Measurements from ENCODE around the gene PPIC. TPM values are rescaled to one million over a fixed set of nuclear protein-coding genes. Genes with fewer than 3 reads are reported as not detected.

Gene PPIC
- total and polyA plus RNA-seq, 2 donors (not counting 3 experiments of a cell fraction or from before 2014, with no cell fraction given): 26.5 to 36.4 TPM

GRCh38 chr5:122978644-122979297, 57.8 kb downstream of the PPIC start:
- ChIA-PET CTCF (no interaction called here), POLR2A (no interaction called here)
- no peak for TF ChIP-seq GATA2 (IDR thresholded peaks at IDR 0.05; ENCODE audit: insufficient read depth, insufficient read length, low read depth, low read length)
- TF ChIP-seq POLR2AphosphoS5 (IDR thresholded peaks at IDR 0.05; ENCODE audit: insufficient read depth, low read depth, low read length): no peak
- no peak for TF ChIP-seq POLR2A (IDR thresholded peaks at IDR 0.05; ENCODE audit: low read depth, low read length)
- TF ChIP-seq, protein P1, sequence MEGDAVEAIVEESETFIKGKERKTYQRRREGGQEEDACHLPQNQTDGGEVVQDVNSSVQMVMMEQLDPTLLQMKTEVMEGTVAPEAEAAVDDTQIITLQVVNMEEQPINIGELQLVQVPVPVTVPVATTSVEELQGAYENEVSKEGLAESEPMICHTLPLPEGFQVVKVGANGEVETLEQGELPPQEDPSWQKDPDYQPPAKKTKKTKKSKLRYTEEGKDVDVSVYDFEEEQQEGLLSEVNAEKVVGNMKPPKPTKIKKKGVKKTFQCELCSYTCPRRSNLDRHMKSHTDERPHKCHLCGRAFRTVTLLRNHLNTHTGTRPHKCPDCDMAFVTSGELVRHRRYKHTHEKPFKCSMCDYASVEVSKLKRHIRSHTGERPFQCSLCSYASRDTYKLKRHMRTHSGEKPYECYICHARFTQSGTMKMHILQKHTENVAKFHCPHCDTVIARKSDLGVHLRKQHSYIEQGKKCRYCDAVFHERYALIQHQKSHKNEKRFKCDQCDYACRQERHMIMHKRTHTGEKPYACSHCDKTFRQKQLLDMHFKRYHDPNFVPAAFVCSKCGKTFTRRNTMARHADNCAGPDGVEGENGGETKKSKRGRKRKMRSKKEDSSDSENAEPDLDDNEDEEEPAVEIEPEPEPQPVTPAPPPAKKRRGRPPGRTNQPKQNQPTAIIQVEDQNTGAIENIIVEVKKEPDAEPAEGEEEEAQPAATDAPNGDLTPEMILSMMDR (IDR thresholded peaks at IDR 0.05; ENCODE audit: extremely low read depth in 1 of 2, insufficient read depth in 1 of 2, low read depth in 1 of 2, low read length in 2 of 2): no peak
- no peak for TF ChIP-seq EZH2 (IDR thresholded peaks at IDR 0.05; ENCODE audit: borderline replicate concordance, low read depth, low read length, severe bottlenecking)
- TF ChIP-seq MYC (IDR thresholded peaks at IDR 0.05; ENCODE audit: low read depth, low read length): no peak
- no peaks in the 10 kb centered on the region for H3K79me2 ChIP-seq (ENCODE audit: control insufficient read depth, insufficient read depth, low read length)
- H2AFZ ChIP-seq (ENCODE audit: low read depth, low read length): no peak overlapping the region
- H3K4me1 ChIP-seq (ENCODE audit: control insufficient read depth, extremely low read depth, insufficient read depth, low read length): peaks cover 11% of the 10 kb centered on the region
- H3K9me3 ChIP-seq (replicated peaks; ENCODE audit: control insufficient read depth, insufficient read depth, low read length): no peaks in the 10 kb centered on the region
- intact Hi-C loops (cut with micrococcal nuclease): no loop called here
- no peaks in the 10 kb centered on the region for H4K20me1 ChIP-seq (replicated peaks; ENCODE audit: control insufficient read depth, extremely low read depth, insufficient read depth, low read length)
- no peak overlapping the region for H3K27ac ChIP-seq (ENCODE audit: insufficient read depth, low read depth, low read length)
- no peak overlapping the region for H3K4me2 ChIP-seq (ENCODE audit: insufficient read depth, low read length)
- no peak overlapping the region for H3K9ac ChIP-seq (replicated peaks; ENCODE audit: extremely low read depth, insufficient read depth, low read length)
- dilution Hi-C loops (cut with MboI; ENCODE audit: extremely low pct_ligation_motif_present, low sequenced_read_pairs): no loop called here
- H3K9me1 ChIP-seq (replicated peaks; ENCODE audit: control insufficient read depth, extremely low read depth, insufficient read depth, low read length): no peaks in the 10 kb centered on the region
- no peak for DNase-seq (ENCODE audit: low read depth, low spot score)
- H3K27me3 ChIP-seq (ENCODE audit: control insufficient read depth in 2 of 2, insufficient read depth in 2 of 2, low read length in 2 of 2): no peaks in the 10 kb centered on the region
- no peak for FAIRE-seq
- no TSS peak for BruUV-seq (replicated peaks)
- H3K4me3 ChIP-seq (replicated peaks in 1 of 3; ENCODE audit: insufficient read depth in 1 of 3, low read depth in 1 of 3, low read length in 3 of 3): no peak overlapping the region
- H3K36me3 ChIP-seq (ENCODE audit: control insufficient read depth in 2 of 2, extremely low read depth in 1 of 2, insufficient read depth in 2 of 2, low read length in 2 of 2): no peaks in the 10 kb centered on the region

All from endothelial cell of umbilical vein (primary cell).